ENCODE measurements around the gene STEAP4. TPM values are rescaled to one million over a fixed set of nuclear protein-coding genes. Genes with fewer than 3 reads are reported as not detected.

The STEAP4 gene
- total RNA-seq, result 100 to 1,000 TPM in 1 of 2 donors, 10 to 100 TPM in 1; 93.0 to 149 TPM
- polyA plus RNA-seq (ENCODE audit: insufficient read length in 6 of 6), result 10 to 100 TPM in 3 of 6 donors, 1 to 10 TPM in 3; 3.3 to 20.3 (median 10.2) TPM
- long read RNA-seq, donor 1, full-length matches to known transcripts, result 6 of 6 reads
- long read RNA-seq, donor 1, partial matches to known transcripts, result 0 of 6 reads
- long read RNA-seq, donor 1, other reads (novel, unspliced or antisense), result 0 of 6 reads
- long read RNA-seq, donor 2, result 0 reads
- long read RNA-seq, donor 3, result 0 reads
- long read RNA-seq, donor 4, full-length matches to known transcripts, result 13 of 37 reads
- long read RNA-seq, donor 4, partial matches to known transcripts, result 18 of 37 reads
- long read RNA-seq, donor 4, other reads (novel, unspliced or antisense), result 6 of 37 reads
- long read RNA-seq, donor 5, full-length matches to known transcripts, result 2 of 2 reads
- long read RNA-seq, donor 5, partial matches to known transcripts, result 0 of 2 reads
- long read RNA-seq, donor 5, other reads (novel, unspliced or antisense), result 0 of 2 reads
- long read RNA-seq, donor 6, result 0 reads
- long read RNA-seq, donor 7, result 0 reads
- long read RNA-seq, donor 8, full-length matches to known transcripts, result 4 of 4 reads
- long read RNA-seq, donor 8, partial matches to known transcripts, result 0 of 4 reads
- long read RNA-seq, donor 8, other reads (novel, unspliced or antisense), result 0 of 4 reads
- long read RNA-seq, donor 9, result 0 reads
- long read RNA-seq, donor 10, partial matches to known transcripts, result 12 of 15 reads
- long read RNA-seq, donor 10, other reads (novel, unspliced or antisense), result 1 of 15 reads
- long read RNA-seq, donor 11, result 0 reads
- long read RNA-seq, donor 12, result 0 reads

DNA sequence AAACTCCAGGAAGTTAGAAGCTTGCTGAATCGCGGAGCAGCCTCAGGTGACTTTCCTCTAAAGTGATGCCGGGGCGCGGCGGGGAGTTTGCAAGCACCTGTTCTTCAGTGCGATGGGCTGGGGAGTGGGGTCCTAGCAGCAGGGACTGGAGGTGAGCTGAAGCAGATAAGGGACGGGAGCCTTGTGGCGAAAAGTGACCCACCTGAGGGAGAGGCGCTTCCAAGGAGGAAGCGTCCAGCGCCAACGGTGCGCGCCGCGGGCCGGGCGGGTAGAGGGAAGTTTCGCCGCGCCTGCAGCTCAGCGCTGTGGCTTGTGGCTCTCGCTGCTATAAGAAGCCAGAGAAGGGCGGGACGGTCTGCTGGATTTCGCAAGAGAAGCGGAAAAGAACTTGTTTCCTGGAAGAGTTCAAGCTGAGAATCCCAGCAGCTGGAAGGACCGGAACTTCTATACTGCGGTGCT is at the start of gene STEAP4:
STEAP4 (minus strand) TSS at position 305 of the 459 bp plus-strand sequence. CDS start 22,625 bp downstream, outside the sequence.
- peak; percentile 60 to 96 (median 86) for DNase-seq
- peak within 1 kb of the TSS; percentile 67 to 80 for H3K27ac ChIP-seq
- TF ChIP-seq CTCF (IDR thresholded peaks at IDR 0.05), result no peak
- H3K27me3 ChIP-seq, result peaks cover 0 to 9% of the 10 kb centered on the region in 2 donors
- peak; percentile 84 for ATAC-seq
- H3K4me3 ChIP-seq, result peak within 1 kb of the TSS; percentile 28 to 47
- intact Hi-C loops (cut with DNase I), result no loop called here
- H3K4me1 ChIP-seq, result peaks cover 4 to 40% of the 10 kb centered on the region in 2 donors
- no peaks in the 10 kb centered on the region for H3K36me3 ChIP-seq
- no peaks in the 10 kb centered on the region for H3K9me3 ChIP-seq

GRCh38 chr7:88355011-88355410 is 48.3 kb upstream of the STEAP4 start:
- ATAC-seq (no peak), DNase-seq (no peak)
- H3K9me3 ChIP-seq, result no peaks in the 10 kb centered on the region
- H3K4me3 ChIP-seq, result no peak overlapping the region
- no peaks in the 10 kb centered on the region for H3K27me3 ChIP-seq
- TF ChIP-seq CTCF (IDR thresholded peaks at IDR 0.05), result no peak
- no peaks in the 10 kb centered on the region for H3K36me3 ChIP-seq
- intact Hi-C loops (cut with DNase I), result no loop called here
- peaks cover 0 to 13% of the 10 kb centered on the region in 2 donors for H3K4me1 ChIP-seq
- H3K27ac ChIP-seq, result peak overlapping the region in 1 of 2 donors; percentile 79

- Histone ChIP-seq H3K9me3 (no peaks in the 10 kb centered on the region), H3K27me3 (no peaks in the 10 kb centered on the region), H3K27ac (no peak overlapping the region), H3K4me3 (no peak overlapping the region), H3K36me3 (no peaks in the 10 kb centered on the region), H3K4me1 (peaks cover 0 to 3% of the 10 kb centered on the region in 2 donors)
- DNase-seq (no peak), ATAC-seq (no peak)
- TF ChIP-seq CTCF (IDR thresholded peaks at IDR 0.05), result no peak
- intact Hi-C loops (cut with DNase I), result no loop called here
Measured at GRCh38 chr7:88350118-88350517, 43.4 kb upstream of the STEAP4 start.

- TF ChIP-seq CTCF (IDR thresholded peaks at IDR 0.05), result no peak
- H3K4me3 ChIP-seq, result no peak overlapping the region
- no peak overlapping the region for H3K27ac ChIP-seq
- no peaks in the 10 kb centered on the region for H3K36me3 ChIP-seq
- no peak for ATAC-seq
- no peak for DNase-seq
- no peaks in the 10 kb centered on the region for H3K9me3 ChIP-seq
- intact Hi-C loops (cut with DNase I), result no loop called here
- peaks cover 0 to 5% of the 10 kb centered on the region in 2 donors for H3K4me1 ChIP-seq
- no peaks in the 10 kb centered on the region for H3K27me3 ChIP-seq
Measured at GRCh38 chr7:88347517-88347916, 40.8 kb upstream of the STEAP4 start.

DNA sequence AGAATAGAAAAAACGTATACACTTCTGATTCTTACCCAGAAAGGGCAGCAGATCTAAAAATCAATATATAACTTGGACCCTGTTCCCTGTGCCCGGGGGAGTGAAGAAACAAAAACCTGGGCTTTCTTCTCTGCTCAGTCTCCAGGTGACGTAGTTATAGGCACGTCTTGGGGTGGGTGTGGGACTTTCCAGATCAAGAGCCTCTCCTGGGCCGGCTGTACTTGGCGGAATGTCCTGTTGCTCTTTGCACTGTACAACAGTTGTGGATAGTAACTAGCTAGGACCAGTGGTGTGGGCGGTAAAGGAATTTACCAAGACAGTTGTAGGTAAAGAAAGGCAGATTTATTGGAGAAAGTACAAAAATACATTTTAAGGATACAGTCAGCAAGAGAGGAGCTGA is 40.4 kb upstream of the STEAP4 start:
- Histone ChIP-seq H3K4me3 (no peak overlapping the region), H3K27ac (no peak overlapping the region), H3K36me3 (no peaks in the 10 kb centered on the region), H3K27me3 (no peaks in the 10 kb centered on the region), H3K4me1 (peaks cover 0 to 5% of the 10 kb centered on the region in 2 donors), H3K9me3 (no peaks in the 10 kb centered on the region)
- DNase-seq (peak in 3 of 4 donors; percentile 25 to 66 (median 43)), ATAC-seq (peak; percentile 98)
- intact Hi-C loops (cut with DNase I), result no loop called here
- TF ChIP-seq CTCF (IDR thresholded peaks at IDR 0.05), result no peak

All from left lung (tissue), 14 donors.